Measurements from ENCODE around the gene CHRM5.

Gene CHRM5

DNA sequence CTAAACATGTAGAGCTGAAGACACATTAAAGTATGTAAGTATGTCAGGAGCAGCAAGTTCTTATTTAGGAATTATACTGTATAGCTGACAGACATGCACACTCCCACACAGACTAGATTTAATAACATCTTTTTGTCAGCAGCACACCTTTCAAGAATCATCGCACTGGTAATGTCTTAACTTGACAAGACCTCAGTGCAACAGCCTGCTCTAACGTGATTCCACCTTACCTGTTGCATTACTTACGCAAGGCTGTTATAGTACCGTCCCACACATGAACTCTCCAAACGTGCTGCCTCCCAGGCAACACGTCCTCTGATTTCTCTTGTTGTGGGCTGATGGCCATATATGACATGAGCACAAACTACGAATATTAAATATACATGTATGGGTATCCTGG is 11.9 kb downstream of the CHRM5 start:
- H3K4me3 ChIP-seq (ENCODE audit: low read depth, low read length): no peak overlapping the region
- no peak for DNase-seq (ENCODE audit: low read depth)
- TF ChIP-seq POLR2A (IDR thresholded peaks at IDR 0.05; ENCODE audit: extremely low read depth, insufficient read length) (no peak), CTCF (IDR thresholded peaks at IDR 0.05; ENCODE audit: low read depth, low read length) (no peak), MYC (IDR thresholded peaks at IDR 0.05; ENCODE audit: low read depth, low read length) (no peak)
- TF ChIP-seq, protein P1, sequence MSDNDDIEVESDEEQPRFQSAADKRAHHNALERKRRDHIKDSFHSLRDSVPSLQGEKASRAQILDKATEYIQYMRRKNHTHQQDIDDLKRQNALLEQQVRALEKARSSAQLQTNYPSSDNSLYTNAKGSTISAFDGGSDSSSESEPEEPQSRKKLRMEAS (IDR thresholded peaks at IDR 0.05; ENCODE audit: low read depth, low read length): no peak

DNA sequence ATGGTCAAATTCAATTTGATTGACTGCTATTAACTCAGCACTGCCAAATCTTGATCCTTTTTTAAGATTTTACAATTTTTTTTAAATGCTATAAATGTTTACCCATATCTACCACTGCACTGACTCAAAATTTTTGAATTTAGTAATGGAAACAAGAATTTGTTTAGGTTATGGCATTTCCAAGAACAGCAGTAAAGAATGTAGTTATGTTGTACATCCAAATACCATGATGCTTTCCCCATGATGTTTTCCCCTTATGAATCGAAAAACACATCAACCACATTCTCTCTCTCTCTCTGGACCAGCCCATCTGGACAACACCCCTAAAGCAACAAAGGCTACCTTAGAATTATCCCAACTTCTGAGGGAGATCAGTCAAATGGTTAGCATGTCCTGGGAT is 14.2 kb downstream of the CHRM5 start:
- no peak overlapping the region for H3K4me3 ChIP-seq (ENCODE audit: low read depth, low read length)
- no peak for TF ChIP-seq CTCF (IDR thresholded peaks at IDR 0.05; ENCODE audit: low read depth, low read length)
- TF ChIP-seq MYC (IDR thresholded peaks at IDR 0.05; ENCODE audit: low read depth, low read length): no peak
- no peak for TF ChIP-seq POLR2A (IDR thresholded peaks at IDR 0.05; ENCODE audit: extremely low read depth, insufficient read length)
- TF ChIP-seq, protein P1 (IDR thresholded peaks at IDR 0.05; ENCODE audit: low read depth, low read length): no peak

DNA sequence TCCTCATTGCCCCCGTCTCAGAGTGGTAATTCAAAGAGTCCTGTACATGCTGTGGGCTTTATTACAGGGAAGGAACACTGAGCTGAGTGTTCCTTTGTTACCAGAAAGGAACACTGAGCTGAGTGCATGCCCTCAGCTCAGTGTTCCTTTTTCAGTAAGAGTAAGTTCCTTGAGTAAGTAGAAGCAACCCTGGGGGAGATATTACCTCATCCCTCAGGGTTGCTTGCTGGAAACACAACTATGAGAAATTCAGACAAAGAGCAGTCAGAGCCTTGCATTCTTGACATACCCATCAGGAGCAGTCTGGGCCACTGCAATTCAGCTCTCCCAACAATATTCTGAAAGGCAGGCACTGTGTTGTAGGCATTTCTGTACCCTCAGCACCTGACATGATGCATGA is 17.0 kb downstream of the CHRM5 start:
- peak; percentile 16 for DNase-seq (ENCODE audit: low read depth)
- no peak for TF ChIP-seq CTCF (IDR thresholded peaks at IDR 0.05; ENCODE audit: low read depth, low read length)
- no peak for TF ChIP-seq POLR2A (IDR thresholded peaks at IDR 0.05; ENCODE audit: extremely low read depth, insufficient read length)
- TF ChIP-seq MYC (IDR thresholded peaks at IDR 0.05; ENCODE audit: low read depth, low read length): no peak
- TF ChIP-seq, protein P1 (IDR thresholded peaks at IDR 0.05; ENCODE audit: low read depth, low read length): no peak
- H3K4me3 ChIP-seq (ENCODE audit: low read depth, low read length): no peak overlapping the region

More for the DNA sequence above, 14.2 kb downstream of the CHRM5 start:
- DNase-seq (ENCODE audit: low read depth): no peak

DNA sequence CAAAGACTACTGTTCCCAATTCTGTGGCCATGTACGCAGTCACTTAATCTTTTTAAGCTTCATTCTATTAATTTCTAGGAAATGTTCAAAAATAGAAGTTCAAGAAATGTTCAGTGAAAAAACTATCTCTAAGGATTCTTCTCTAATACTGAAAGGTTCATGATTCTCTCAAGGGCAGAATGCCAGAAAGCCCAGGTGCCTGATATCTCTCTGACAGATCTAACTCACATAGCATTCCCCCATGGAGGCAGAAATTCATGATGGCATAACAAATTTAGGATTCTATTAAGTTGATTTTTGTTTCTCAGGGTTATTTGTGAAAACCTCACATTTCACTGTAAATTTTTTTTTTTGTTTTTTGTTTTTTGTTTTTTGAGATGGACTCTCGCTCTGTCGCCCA is 17.5 kb downstream of the CHRM5 start:
- TF ChIP-seq CTCF (IDR thresholded peaks at IDR 0.05; ENCODE audit: low read depth, low read length): no peak
- no peak for TF ChIP-seq POLR2A (IDR thresholded peaks at IDR 0.05; ENCODE audit: extremely low read depth, insufficient read length)
- TF ChIP-seq, protein P1 (IDR thresholded peaks at IDR 0.05; ENCODE audit: low read depth, low read length): no peak
- TF ChIP-seq MYC (IDR thresholded peaks at IDR 0.05; ENCODE audit: low read depth, low read length): no peak
- DNase-seq (ENCODE audit: low read depth): no peak

GRCh38 chr15:33987444-33987843 is 19.1 kb downstream of the CHRM5 start:
- TF ChIP-seq, protein P1 (IDR thresholded peaks at IDR 0.05; ENCODE audit: low read depth, low read length): no peak
- TF ChIP-seq MYC (IDR thresholded peaks at IDR 0.05; ENCODE audit: low read depth, low read length) (no peak), CTCF (IDR thresholded peaks at IDR 0.05; ENCODE audit: low read depth, low read length) (no peak), POLR2A (IDR thresholded peaks at IDR 0.05; ENCODE audit: extremely low read depth, insufficient read length) (no peak)
- no peak for DNase-seq (ENCODE audit: low read depth)
- H3K4me3 ChIP-seq (ENCODE audit: low read depth, low read length): no peak overlapping the region

More for the DNA sequence above, 17.5 kb downstream of the CHRM5 start:
- H3K4me3 ChIP-seq (ENCODE audit: low read depth, low read length): no peak overlapping the region

All from NB4 (cell line).